Fibroblast of peridontal ligament (primary cell): Measurements from ENCODE around the gene TCFL5.

Source experiments
- DNase-seq: peaks from one replicate; pipeline ENCODE4 v3.0.0-alpha.2; 2010; ENCODE audit errors: extremely low read depth

TCFL5 gene

DNA sequence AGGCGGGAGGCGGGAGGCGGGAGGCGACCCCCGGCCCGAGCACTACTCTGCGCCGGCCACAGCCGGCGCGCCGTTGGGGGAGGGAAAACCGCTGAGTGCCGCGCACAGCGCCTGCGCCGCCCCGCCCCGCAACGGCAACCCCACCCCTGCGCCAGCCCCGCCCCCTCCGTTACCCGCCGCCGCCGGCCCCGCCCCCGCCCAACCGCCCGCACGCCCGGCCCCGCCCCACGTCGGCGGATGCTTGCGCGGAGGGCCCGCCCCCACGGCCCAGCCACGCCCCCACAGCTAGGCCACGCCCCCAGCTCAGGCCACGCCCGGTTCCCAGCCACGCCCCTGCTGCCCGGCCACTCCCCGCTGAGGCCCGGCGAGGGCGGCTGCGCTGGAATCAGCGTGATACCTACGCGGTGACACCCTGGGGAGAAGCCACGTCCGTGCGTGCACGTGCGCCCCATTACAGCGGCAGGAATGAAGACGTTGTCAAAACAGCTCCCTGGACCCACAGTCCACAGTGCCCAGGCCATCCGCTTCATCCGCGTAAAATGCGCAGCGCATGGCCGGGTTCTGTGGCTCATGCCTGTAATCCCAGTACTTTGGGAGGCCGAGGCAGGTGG, at the start of gene TCFL5:
Gene TCFL5, minus strand, starts transcription at position 97 of the 611 bp plus-strand sequence. CDS start 152 bp downstream, outside the sequence.
- peak; percentile 75 for DNase-seq

DNA sequence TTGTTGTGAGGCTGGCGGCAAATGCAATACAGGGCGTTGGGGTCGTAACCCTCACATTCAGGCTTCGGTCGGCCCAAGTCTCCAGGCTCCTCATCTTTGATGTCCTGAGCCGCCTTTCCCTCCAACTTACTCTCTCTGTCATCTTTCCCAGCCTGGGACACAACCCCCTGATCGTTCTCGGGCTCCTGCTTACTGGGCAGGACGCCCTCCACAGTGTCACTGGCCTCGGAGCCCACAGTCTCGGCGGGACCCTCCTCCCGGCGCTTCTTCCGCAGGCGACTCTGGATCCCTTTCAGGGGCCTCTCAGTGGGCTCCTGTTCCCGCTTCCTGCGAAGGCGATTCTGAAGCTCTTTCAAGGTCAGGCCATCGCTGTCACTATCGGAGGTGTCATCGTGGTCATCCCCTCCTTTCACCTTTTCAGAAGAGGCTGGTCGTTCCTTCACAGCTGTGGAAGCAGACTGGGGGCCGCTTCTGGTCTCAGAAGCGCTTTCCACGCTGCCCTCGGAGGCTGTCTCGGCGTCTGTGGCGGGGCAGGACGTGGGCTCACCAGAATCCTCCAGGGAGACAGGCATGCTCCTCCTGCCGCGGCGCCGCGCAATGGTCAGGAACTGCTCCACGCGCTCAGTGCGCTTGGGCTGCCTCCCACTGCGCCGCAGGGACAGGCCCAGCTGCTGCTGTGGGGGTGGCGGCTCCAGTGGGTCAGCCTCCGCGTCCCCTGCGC, 49.3 kb upstream of the TCFL5 start:
- DNase-seq = no peak

DNA sequence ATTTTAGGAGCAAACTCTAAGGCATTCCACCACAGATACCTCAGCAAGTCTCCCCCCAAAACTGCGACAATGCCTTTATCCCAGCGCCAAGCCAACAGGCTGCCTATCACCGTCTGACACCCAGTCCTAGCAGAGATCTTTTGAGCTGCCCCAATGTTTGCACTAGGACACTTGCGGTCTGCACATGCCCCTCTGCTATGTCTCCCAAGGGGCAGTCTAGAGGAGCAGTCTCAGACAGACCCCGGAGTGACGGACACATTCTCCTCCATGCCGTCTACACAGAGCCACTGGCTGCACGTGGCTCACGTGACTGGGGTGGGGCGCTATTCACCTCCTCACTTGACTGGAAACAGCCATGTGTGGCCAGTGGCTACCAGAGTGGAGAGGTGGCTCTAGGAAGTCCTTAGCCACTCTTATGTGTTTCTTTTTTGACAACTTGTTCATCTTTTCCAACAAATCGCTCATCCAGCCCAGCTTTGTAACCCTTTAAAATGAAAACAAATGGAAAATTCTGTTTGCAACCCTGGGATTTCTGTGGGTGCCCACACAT, 48.7 kb upstream of the TCFL5 start:
- no peak for DNase-seq

GRCh38 chr20:62908971-62909791, 47.6 kb upstream of the TCFL5 start:
- DNase-seq = no peak

- DNase-seq = peak; percentile 49
Measured at GRCh38 chr20:62907384-62908317, 46.0 kb upstream of the TCFL5 start.

DNA sequence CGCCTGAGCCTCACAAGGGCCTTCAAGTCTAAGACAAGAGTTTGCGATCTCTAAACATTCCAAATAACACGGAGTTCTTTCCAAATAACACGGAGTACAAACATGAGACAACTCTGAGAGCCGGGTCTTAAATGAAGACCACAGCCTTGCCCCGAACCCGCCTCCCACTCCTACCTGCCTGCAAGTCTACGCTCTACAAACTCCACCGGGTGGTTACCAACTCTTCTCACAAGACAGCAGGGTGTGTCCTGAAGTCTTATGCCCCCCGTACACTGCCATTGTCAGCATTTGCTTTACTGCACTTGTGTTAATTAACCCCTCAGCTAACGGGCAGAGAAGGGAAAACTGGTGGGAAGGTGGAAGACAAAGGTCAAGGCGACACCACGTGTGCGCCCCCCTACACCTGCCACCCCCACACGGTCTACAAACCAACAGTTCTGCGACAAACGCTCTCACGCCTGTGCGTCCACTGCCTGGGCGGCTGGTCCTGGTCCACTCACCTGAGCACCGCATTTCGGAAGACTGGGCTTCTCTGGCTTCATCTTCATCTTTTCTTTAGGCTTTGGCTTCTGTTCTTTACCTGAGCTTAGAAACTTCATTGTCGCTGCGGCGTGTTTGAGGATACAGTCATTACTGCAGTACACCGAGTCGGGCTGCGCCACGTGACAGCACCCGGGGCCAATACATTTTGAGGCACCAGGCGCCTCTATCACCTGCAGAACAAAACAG, 45.2 kb upstream of the TCFL5 start:
- no peak for DNase-seq

DNA sequence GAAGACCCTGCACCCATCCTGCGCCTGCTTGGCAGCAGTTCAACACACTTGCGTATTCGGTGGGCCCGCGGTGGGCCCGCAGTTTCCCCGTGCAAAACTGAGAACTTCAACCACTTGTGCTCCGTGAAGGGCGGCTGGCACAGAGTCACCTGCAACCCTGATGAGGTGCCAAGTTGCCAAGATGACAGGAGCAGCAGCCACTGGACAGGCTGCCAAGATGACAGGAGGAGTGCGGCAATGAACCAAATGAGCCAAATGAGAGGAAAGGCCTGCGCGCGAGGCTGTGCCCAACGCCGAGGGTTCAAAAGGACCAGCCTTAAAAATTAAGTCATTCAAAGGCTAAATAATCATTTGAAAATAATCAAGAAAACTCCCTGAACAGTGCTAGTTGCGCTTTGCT, 44.6 kb upstream of the TCFL5 start:
- no peak for DNase-seq

DNA sequence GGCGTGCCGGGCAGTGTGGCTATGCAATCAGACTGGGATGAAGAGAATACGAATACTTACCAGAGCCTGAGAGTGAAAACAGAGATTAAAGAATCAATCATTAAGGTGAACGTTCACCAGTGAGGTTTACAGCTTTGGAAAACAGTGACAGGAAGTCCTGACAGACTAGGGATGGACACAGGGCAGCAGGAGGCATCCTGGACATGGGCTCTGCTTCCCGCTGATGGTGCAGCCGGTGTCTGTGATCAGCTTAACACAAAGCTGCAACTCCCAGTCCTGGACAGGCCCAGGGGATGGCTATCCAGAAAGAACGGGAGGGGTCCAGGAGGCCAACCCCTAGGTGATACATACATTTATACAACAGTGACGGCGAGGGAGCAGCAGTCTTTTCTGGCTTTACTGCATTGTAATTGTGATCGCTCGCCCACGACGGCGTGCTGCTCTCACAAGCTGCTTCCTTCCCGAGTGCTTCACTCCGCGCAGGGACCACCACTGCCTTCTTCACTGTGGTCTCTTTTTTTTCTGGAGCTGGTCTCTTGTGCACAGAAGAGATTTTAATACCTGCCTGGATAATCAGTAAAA, 44.0 kb upstream of the TCFL5 start:
- no peak for DNase-seq

- no peak for DNase-seq
Measured at GRCh38 chr20:62902926-62903615, 41.4 kb upstream of the TCFL5 start.

GRCh38 chr20:62901891-62902290, 40.3 kb upstream of the TCFL5 start:
- no peak for DNase-seq

DNA sequence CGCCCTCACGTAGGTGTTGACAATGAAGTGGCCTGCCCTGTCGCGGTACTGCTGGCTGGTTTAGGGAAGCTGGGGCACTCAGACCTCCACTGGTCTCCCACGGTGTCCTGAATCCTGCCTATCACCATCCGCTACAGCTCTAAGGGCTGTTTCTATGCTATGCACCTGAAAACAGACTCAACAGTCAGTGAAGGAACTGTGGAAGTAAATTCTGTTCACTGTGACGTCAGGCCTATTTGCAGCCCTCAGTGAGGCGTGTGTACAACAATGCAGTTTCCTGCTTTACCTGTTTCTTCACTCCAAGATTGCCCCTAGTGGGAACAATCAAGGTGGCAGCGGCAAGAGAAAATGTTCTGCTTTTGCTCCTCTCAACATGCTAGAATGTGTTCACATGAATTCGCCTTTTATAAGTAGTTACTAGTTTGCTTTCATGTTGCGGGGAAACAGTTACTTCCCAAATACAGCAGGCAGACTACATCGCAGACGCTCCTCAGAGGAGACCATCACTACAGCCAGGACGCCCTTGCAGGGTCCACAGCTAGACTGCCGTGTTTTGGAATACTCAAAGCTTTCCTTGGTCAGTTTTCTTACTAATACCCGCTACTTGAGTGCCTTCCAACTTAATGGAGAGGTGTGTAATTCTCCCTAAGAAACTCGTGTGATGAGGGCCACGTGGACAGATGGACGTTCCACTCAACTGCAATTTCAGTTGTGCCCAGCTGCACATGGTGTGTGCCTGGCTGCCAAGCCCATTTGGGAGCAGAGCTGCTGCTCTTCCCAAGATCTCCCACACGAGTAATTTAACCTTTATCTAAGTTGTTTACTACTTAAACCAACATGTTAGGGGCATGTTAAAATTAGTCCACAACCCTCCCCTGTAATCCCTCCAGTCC, 39.3 kb upstream of the TCFL5 start:
- DNase-seq = no peak

DNA sequence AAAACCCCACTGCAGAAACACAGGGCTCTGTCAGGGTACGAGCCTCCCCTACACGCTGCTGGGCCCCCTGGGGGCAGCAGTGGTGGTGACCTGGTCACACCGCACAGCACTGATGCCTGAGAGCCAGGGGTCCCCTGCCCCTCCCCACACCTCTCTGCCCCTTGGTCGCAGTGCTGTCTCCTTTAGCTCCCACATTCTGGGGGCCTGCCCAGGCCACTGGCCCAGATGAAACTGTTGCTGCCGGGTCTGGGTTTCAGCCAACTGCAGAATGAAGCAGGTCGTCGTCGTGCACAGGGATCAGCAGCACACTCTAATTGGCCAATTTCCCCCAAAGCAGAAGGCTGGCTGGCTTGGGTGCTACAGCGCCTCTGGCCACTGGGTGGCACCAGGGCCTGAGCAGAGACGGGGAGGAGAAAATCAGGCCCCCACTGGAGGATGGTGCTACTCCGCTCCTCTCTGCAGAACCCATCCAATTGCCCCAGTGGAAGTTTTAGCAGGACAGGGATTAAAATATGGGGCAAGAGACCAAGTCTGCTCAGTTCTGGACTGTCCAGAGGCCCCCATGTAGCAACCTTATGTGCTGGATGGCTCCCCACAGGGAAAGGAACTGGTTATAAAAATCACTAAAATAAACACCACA, 38.5 kb upstream of the TCFL5 start:
- DNase-seq = peak; percentile 67

GRCh38 chr20:62899633-62900051, 38.0 kb upstream of the TCFL5 start:
- DNase-seq = no peak

DNA sequence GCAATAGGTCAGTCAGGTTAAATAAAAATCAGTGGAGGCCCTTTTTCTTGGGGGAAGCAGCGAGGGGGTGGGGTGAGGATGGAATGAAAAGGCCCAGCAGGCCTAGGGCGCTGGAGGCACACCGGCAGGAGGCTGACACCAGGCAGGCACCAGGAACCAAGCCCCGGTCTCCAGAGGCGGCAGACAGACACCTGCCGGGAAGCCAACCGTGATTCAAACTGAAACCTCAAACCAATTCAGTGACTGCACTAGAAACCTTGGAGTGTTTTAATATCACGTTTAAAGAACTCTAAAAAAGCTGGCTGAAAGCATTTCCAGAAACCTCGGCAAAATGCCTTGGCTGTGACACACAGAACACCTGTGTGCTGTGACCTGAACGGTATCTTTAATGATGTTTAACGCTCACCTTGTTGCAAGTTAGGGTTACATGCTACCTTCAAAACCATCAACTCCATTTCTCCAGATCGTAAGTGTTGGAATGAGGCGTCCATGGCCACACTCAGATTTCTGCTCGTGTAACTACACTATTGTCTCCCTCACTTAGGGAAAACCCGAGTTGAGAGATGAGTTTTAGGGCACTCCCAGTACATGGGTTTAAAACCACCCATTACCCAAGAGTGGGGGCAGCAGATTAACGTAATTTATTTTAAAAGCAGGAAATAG, 37.5 kb upstream of the TCFL5 start:
- DNase-seq = no peak

- DNase-seq = no peak
Measured at GRCh38 chr20:62898093-62898964, 36.7 kb upstream of the TCFL5 start.

GRCh38 chr20:62897666-62898065, 36.0 kb upstream of the TCFL5 start:
- no peak for DNase-seq

DNA sequence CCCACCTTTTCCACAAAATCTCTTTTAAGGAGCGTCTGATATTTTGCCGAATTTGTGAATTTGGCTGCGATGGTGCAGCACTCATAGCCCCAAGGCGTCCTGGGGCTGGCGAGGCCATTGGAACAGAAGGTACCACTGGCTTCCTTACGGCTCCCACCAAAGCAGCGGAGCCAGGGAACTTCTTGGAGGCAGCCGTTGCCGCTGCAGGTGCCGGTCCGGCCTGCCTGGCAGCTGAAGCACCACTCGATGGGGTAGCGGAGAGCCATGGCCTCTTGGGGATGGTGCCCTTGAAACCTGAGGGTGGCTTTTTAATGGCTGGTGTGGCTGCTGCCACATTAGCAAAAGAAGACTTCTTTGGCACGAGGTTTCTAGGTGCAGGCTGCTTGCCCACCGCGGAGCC, 34.9 kb upstream of the TCFL5 start:
- no peak for DNase-seq
